ENCODE data around the gene LINS1. TPM values are rescaled to one million over a fixed set of nuclear protein-coding genes. Genes with fewer than 3 reads are reported as not detected.

Gene LINS1
- total and polyA plus RNA-seq, 10 of the 15 experiments (the other 5 are each of a cell fraction or from before 2014, with no cell fraction given): 13.5 to 33.1 (median 20.3) TPM

GRCh38 chr15:100520132-100520921, 81.7 kb downstream of the LINS1 start:
- Histone ChIP-seq H3K79me2 (ENCODE audit: control insufficient read depth, insufficient read depth, low read length) (no peaks in the 10 kb centered on the region), H3K36me3 (ENCODE audit: control insufficient read depth in 2 of 2, insufficient read depth in 2 of 2, low read length in 1 of 2) (no peaks in the 10 kb centered on the region), H3K4me1 (ENCODE audit: control insufficient read depth, insufficient read depth, low read length) (no peaks in the 10 kb centered on the region), H3K4me3 (no peak overlapping the region), H2AFZ (ENCODE audit: control insufficient read depth, low read depth, low read length) (no peak overlapping the region), H3K27ac (ENCODE audit: control insufficient read depth, insufficient read depth) (no peak overlapping the region), H3K9ac (ENCODE audit: control insufficient read depth, insufficient read depth, low read length) (no peak overlapping the region), H3K4me2 (ENCODE audit: control insufficient read depth, insufficient read depth) (no peak overlapping the region), H3K27me3 (replicated peaks in 1 of 2; ENCODE audit: control insufficient read depth in 2 of 2, insufficient read depth in 2 of 2, low read length in 1 of 2) (no peaks in the 10 kb centered on the region), H4K20me1 (ENCODE audit: control insufficient read depth, insufficient read depth) (no peaks in the 10 kb centered on the region), H3K9me3 (replicated peaks; ENCODE audit: control insufficient read depth, insufficient read depth, low read length) (no peaks in the 10 kb centered on the region)
- ChIA-PET CTCF (no interaction called here), RAD21 (ENCODE audit: unreplicated experiment) (no interaction called here), SMC1A (ENCODE audit: uncharacterized antibody, unreplicated experiment) (no interaction called here), POLR2A (no interaction called here)
- no TSS peak for BruUV-seq (replicated peaks)
- intact Hi-C loops (cut with micrococcal nuclease; ENCODE audit: unreplicated experiment) (no loop called here), in situ Hi-C loops (cut with MboI) (no loop called here)
- 30% methylated on average over 7 of the region's 7 CpGs for WGBS (ENCODE audit: insufficient coverage, insufficient replicate concordance, low lambda C conversion rate, missing lambda C conversion rate)
- FAIRE-seq: no peak
- no peak for DNase-seq (ENCODE audit: low read depth, low spot score)
- ATAC-seq: no peak
- TF ChIP-seq ZBTB4 (CRISPR knock-in tag; IDR thresholded peaks at IDR 0.05) (no peak), CHD2 (IDR thresholded peaks at IDR 0.05; ENCODE audit: borderline replicate concordance, low read depth, low read length) (no peak), REST (IDR thresholded peaks at IDR 0.05; ENCODE audit: low read depth, low read length) (no peak), ZSCAN29 (IDR thresholded peaks at IDR 0.05) (no peak), POLR2AphosphoS5 (IDR thresholded peaks at IDR 0.05; ENCODE audit: low read length) (no peak), POLR2AphosphoS2 (IDR thresholded peaks at IDR 0.05; ENCODE audit: low read depth, low read length) (no peak), CEBPB (IDR thresholded peaks at IDR 0.05; ENCODE audit: borderline replicate concordance in 1 of 2, low read depth in 2 of 2, low read length in 2 of 2) (no peak), ESRRA (IDR thresholded peaks at IDR 0.05; ENCODE audit: low read length) (no peak)
- TF ChIP-seq, protein P1, sequence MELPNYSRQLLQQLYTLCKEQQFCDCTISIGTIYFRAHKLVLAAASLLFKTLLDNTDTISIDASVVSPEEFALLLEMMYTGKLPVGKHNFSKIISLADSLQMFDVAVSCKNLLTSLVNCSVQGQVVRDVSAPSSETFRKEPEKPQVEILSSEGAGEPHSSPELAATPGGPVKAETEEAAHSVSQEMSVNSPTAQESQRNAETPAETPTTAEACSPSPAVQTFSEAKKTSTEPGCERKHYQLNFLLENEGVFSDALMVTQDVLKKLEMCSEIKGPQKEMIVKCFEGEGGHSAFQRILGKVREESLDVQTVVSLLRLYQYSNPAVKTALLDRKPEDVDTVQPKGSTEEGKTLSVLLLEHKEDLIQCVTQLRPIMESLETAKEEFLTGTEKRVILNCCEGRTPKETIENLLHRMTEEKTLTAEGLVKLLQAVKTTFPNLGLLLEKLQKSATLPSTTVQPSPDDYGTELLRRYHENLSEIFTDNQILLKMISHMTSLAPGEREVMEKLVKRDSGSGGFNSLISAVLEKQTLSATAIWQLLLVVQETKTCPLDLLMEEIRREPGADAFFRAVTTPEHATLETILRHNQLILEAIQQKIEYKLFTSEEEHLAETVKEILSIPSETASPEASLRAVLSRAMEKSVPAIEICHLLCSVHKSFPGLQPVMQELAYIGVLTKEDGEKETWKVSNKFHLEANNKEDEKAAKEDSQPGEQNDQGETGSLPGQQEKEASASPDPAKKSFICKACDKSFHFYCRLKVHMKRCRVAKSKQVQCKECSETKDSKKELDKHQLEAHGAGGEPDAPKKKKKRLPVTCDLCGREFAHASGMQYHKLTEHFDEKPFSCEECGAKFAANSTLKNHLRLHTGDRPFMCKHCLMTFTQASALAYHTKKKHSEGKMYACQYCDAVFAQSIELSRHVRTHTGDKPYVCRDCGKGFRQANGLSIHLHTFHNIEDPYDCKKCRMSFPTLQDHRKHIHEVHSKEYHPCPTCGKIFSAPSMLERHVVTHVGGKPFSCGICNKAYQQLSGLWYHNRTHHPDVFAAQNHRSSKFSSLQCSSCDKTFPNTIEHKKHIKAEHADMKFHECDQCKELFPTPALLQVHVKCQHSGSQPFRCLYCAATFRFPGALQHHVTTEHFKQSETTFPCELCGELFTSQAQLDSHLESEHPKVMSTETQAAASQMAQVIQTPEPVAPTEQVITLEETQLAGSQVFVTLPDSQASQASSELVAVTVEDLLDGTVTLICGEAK (IDR thresholded peaks at IDR 0.05; ENCODE audit: borderline replicate concordance): no peak
